Naive B cell (primary cell): ENCODE measurements around the gene KLF16. TPM values are rescaled to one million over a fixed set of nuclear protein-coding genes. Genes with fewer than 3 reads are reported as not detected.
A peak's percentile ranks its signal among the peaks of the same experiment; 100 is the strongest.

Experiments
- ATAC-seq, 2 donors: fragments of 150-1000 bp; cut with Tn5 transposase; 2 replicates each; pipeline ENCODE4 v1.10.0; 2021; ENCODE audit warnings: low read depth in 2 of 2, mild to moderate bottlenecking in 2 of 2, moderate library complexity in 2 of 2
- DNase-seq: peaks from one replicate; pipeline ENCODE4 v3.0.0; 2022
- H3K27ac Mint-ChIP-seq, 6 donors: one replicate each; pipeline ENCODE4 v1.8.0; 2020 to 2022; ENCODE audit warnings: mild to moderate bottlenecking in 6 of 6, mixed read lengths in 6 of 6, moderate library complexity in 5 of 6, inconsistent platforms in 2 of 6
- H3K27me3 Mint-ChIP-seq, 3 donors: one replicate each; pipeline ENCODE4 v1.8.0; 2021 to 2022; ENCODE audit warnings: mixed read lengths in 3 of 3, mild to moderate bottlenecking in 1 of 3
- H3K36me3 Mint-ChIP-seq, 2 donors: one replicate each; pipeline ENCODE4 v1.8.0; 2020 to 2022; ENCODE audit warnings: mixed read lengths in 2 of 2, inconsistent platforms in 1 of 2, mild to moderate bottlenecking in 1 of 2
- H3K4me1 Mint-ChIP-seq, 3 donors: one replicate each; pipeline ENCODE4 v1.8.0; 2020 to 2022; ENCODE audit warnings: mixed read lengths in 3 of 3, inconsistent platforms in 1 of 3, mild to moderate bottlenecking in 1 of 3, moderate library complexity in 1 of 3
- H3K4me3 Mint-ChIP-seq, 8 donors: one replicate each; pipeline ENCODE4 v1.8.0; 2020 to 2022; ENCODE audit warnings: mild to moderate bottlenecking in 8 of 8, mixed read lengths in 8 of 8, moderate library complexity in 8 of 8, inconsistent platforms in 2 of 8
- H3K9me3 Mint-ChIP-seq, 7 donors: one replicate each; pipeline ENCODE4 v1.8.0; 2020 to 2022; ENCODE audit warnings: mixed read lengths in 7 of 7, mild to moderate bottlenecking in 5 of 7, inconsistent platforms in 2 of 7, moderate library complexity in 1 of 7
- polyA plus RNA-seq, 6 donors: library from polyadenylated mRNA; unstranded; fragments of 300-500 nt; fragmentation: Illumina TruSeq; gene quantifications; one replicate each; pipeline ENCODE4 v1.2.3, GENCODE V29; 2021; ENCODE audit warnings: low read depth in 6 of 6

The KLF16 gene
- polyA plus RNA-seq, 6 donors from 2014 or later = 0.43 to 1.4 (median 0.70) TPM

DNA sequence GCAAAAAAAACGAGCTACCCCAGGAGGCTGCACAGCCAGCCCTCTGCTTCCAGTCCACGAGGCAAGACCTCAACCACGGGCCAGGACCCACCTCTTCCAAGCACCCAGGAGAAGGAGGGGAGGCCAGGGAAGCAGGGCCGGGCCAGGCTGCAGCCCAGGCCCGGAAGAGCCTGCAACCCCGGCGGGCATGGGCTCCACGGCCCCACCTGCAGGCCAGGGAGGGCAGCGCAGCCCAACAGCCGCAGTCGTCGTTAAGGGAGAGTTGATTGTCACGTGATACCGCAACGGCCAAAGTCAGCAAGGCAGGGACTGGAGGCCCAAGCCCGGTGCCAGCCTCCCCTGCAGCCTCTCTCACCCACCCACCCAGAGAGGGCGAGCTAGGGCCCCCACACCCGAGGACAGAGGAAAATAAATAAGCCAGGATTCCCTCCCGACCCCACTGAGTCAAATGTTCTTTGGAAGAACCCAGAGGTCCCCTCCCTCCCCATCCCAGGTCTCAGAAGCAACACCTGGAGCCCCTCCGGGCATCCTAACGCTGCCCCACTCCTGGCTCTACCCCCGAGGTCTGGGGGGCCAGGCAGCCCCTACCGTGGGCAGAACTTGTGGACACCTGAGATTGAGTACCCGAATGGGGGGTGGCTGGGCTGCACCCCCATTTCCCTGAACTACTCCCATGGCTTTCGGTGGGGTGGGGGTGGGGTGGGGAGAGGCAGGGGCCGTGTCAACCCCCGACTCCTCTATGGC, 9.9 kb downstream of the KLF16 start:
- no peaks in the 10 kb centered on the region for H3K27me3 Mint-ChIP-seq
- DNase-seq = peak; percentile 75
- no peaks in the 10 kb centered on the region for H3K9me3 Mint-ChIP-seq
- H3K4me1 Mint-ChIP-seq = peaks cover 43 to 71% (median 61%) of the 10 kb centered on the region in 3 donors
- ATAC-seq = peak; percentile 9 to 11
- peak overlapping the region; percentile 69 to 91 (median 80) for H3K4me3 Mint-ChIP-seq
- H3K27ac Mint-ChIP-seq = peak overlapping the region in 5 of 6 donors; percentile 78 to 98 (median 91)
- no peaks in the 10 kb centered on the region for H3K36me3 Mint-ChIP-seq

GRCh38 chr19:1852581-1853128, 10.7 kb downstream of the KLF16 start:
- peak overlapping the region in 4 of 6 donors; percentile 52 to 81 (median 74) for H3K27ac Mint-ChIP-seq
- H3K9me3 Mint-ChIP-seq = no peaks in the 10 kb centered on the region
- H3K4me1 Mint-ChIP-seq = peaks cover 35 to 64% (median 52%) of the 10 kb centered on the region in 3 donors
- ATAC-seq (no peak), DNase-seq (no peak)
- H3K36me3 Mint-ChIP-seq = no peaks in the 10 kb centered on the region
- no peaks in the 10 kb centered on the region for H3K27me3 Mint-ChIP-seq
- H3K4me3 Mint-ChIP-seq = peak overlapping the region in 6 of 8 donors; percentile 5 to 84 (median 69)

GRCh38 chr19:1851654-1852580, 11.5 kb downstream of the KLF16 start:
- ATAC-seq = peak; percentile 19 to 25

GRCh38 chr19:1850809-1851653, 12.3 kb downstream of the KLF16 start:
- Mint-ChIP-seq H3K27ac (peak overlapping the region; percentile 68 to 97 (median 88)), H3K4me3 (peak overlapping the region; percentile 50 to 80 (median 72)), H3K36me3 (no peaks in the 10 kb centered on the region), H3K9me3 (no peaks in the 10 kb centered on the region), H3K4me1 (peaks cover 41 to 67% (median 60%) of the 10 kb centered on the region in 3 donors), H3K27me3 (no peaks in the 10 kb centered on the region)
- no peak for DNase-seq
- ATAC-seq = no peak

More at GRCh38 chr19:1851654-1852580, 11.5 kb downstream of the KLF16 start:
- Mint-ChIP-seq H3K27ac (peak overlapping the region in 5 of 6 donors; percentile 49 to 92 (median 81)), H3K36me3 (no peaks in the 10 kb centered on the region), H3K4me1 (peaks cover 40 to 64% (median 55%) of the 10 kb centered on the region in 3 donors), H3K27me3 (no peaks in the 10 kb centered on the region), H3K9me3 (no peaks in the 10 kb centered on the region), H3K4me3 (peak overlapping the region in 6 of 8 donors; percentile 5 to 77 (median 46))
- DNase-seq = peak; percentile 71

DNA sequence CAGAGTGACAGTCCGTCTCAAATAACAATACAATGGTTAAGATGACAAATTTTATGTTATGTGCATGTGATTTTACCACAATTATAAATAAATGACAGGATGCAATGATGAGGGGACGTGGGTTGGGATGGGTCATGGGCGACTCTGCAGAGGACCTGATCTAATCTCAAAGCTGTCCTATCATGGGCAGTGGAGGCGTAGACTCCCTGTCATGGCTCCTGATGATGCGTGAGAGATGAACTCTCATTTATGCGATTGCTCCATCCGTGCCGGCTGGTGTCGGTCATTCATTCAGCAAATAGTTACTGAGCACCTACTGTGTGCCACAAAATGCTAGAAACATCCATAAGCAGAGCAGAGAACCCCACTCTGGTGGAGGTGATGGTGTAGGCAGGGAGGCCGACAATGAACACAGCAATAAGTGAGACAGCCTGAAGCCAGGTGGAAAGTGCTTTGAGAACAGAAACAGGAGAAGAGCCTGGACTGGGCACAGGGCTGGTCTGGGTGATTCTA, 13.4 kb downstream of the KLF16 start:
- H3K4me1 Mint-ChIP-seq = peaks cover 36 to 67% (median 58%) of the 10 kb centered on the region in 3 donors
- H3K4me3 Mint-ChIP-seq = peak overlapping the region in 5 of 8 donors; percentile 2 to 80 (median 62)
- H3K27ac Mint-ChIP-seq = peak overlapping the region; percentile 77 to 97 (median 88)
- no peak for DNase-seq
- H3K9me3 Mint-ChIP-seq = no peaks in the 10 kb centered on the region
- H3K36me3 Mint-ChIP-seq = no peaks in the 10 kb centered on the region
- no peak for ATAC-seq
- H3K27me3 Mint-ChIP-seq = no peaks in the 10 kb centered on the region

- Mint-ChIP-seq H3K27ac (peak overlapping the region; percentile 92 to 97 (median 96)), H3K27me3 (no peaks in the 10 kb centered on the region), H3K4me1 (peaks cover 39 to 73% (median 59%) of the 10 kb centered on the region in 3 donors), H3K9me3 (no peaks in the 10 kb centered on the region), H3K4me3 (peak overlapping the region in 6 of 8 donors; percentile 49 to 89 (median 79)), H3K36me3 (no peaks in the 10 kb centered on the region)
- ATAC-seq = no peak
- DNase-seq = no peak
These were observed 14.3 kb downstream of the KLF16 start for GRCh38 chr19:1849132-1849474.

GRCh38 chr19:1848399-1849131, 14.8 kb downstream of the KLF16 start, which contains the start of gene REXO1:
Gene REXO1 (minus strand): TSS chr19:1848483. CDS start chr19:1848358, 125 bp downstream.
- DNase-seq (peak; percentile 98), ATAC-seq (peak; percentile 72 to 75)
- no peaks in the 10 kb centered on the region for H3K36me3 Mint-ChIP-seq
- H3K4me3 Mint-ChIP-seq = peak within 1 kb of the TSS; percentile 83 to 95 (median 90)
- no peaks in the 10 kb centered on the region for H3K9me3 Mint-ChIP-seq
- no peaks in the 10 kb centered on the region for H3K27me3 Mint-ChIP-seq
- H3K27ac Mint-ChIP-seq = peak within 1 kb of the TSS; percentile 92 to 97 (median 96)
- H3K4me1 Mint-ChIP-seq = peaks cover 39 to 75% (median 62%) of the 10 kb centered on the region in 3 donors

DNA sequence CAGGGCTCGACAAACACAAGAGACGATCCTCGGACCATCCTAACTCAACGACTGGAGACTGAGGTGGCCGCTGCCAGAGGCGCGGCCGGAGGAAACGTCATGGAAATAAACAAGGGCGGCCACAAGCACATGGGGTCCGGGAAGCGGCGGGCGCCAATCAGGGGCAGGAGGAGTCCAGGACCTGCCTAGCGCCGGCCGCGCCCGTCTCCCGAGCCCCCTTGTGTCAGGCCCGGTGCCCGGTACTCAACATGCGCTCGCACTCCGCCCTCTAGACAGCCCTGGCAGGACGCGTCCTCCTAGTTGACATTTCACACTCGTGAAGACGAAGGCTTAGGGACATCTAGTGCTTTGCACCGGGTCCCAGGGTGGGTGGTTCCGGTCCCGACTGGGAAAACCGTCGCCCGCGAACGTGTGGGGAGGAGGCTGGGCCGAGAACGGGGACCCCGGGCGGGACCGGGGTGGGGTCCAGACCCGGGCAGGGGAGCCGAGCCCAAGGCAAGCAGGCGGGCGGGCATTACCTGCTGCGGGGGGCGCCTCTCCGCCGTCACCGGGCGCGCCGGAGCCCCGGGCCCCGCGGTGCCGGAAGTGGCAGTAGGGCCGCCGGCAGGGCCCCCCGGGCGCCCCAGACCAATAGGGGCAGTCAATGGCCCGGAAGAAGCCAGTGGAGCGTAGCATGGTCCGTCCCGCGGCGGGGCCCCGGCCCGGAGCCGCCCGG, 15.5 kb downstream of the KLF16 start:
- peaks cover 35 to 68% (median 56%) of the 10 kb centered on the region in 3 donors for H3K4me1 Mint-ChIP-seq
- H3K27me3 Mint-ChIP-seq = no peaks in the 10 kb centered on the region
- H3K36me3 Mint-ChIP-seq = no peaks in the 10 kb centered on the region
- no peaks in the 10 kb centered on the region for H3K9me3 Mint-ChIP-seq
- peak; percentile 4 for ATAC-seq
- peak overlapping the region; percentile 87 to 96 (median 94) for H3K27ac Mint-ChIP-seq
- DNase-seq = peak; percentile 39
- H3K4me3 Mint-ChIP-seq = peak overlapping the region; percentile 83 to 95 (median 90)

DNA sequence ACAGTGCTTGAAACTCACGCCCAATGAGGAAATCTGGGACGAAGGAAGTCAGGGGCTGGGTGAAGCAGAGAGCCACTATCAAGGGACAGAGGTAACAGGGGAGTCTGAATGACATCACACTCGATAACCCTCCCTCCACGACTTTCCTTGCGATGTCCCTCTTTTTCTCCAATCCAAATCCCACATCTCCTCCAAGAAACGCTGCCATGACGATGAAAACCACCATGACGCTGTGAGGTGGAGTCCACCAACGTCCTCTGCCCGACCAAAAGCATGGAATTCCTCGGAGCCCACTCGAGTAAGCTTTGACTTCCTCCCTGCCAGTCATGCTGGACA, 16.1 kb downstream of the KLF16 start:
- peak overlapping the region; percentile 87 to 96 (median 94) for H3K27ac Mint-ChIP-seq
- no peaks in the 10 kb centered on the region for H3K36me3 Mint-ChIP-seq
- H3K4me1 Mint-ChIP-seq = peaks cover 36 to 71% (median 61%) of the 10 kb centered on the region in 3 donors
- DNase-seq (no peak), ATAC-seq (no peak)
- no peaks in the 10 kb centered on the region for H3K27me3 Mint-ChIP-seq
- no peaks in the 10 kb centered on the region for H3K9me3 Mint-ChIP-seq
- H3K4me3 Mint-ChIP-seq = peak overlapping the region; percentile 83 to 95 (median 90)

- ATAC-seq = no peak
- no peaks in the 10 kb centered on the region for H3K27me3 Mint-ChIP-seq
- H3K4me1 Mint-ChIP-seq = peaks cover 38 to 73% (median 63%) of the 10 kb centered on the region in 3 donors
- H3K4me3 Mint-ChIP-seq = peak overlapping the region; percentile 83 to 95 (median 90)
- no peaks in the 10 kb centered on the region for H3K9me3 Mint-ChIP-seq
- no peak for DNase-seq
- peak overlapping the region; percentile 87 to 96 (median 94) for H3K27ac Mint-ChIP-seq
- no peaks in the 10 kb centered on the region for H3K36me3 Mint-ChIP-seq
These were observed 16.7 kb downstream of the KLF16 start for GRCh38 chr19:1846517-1847204.

DNA sequence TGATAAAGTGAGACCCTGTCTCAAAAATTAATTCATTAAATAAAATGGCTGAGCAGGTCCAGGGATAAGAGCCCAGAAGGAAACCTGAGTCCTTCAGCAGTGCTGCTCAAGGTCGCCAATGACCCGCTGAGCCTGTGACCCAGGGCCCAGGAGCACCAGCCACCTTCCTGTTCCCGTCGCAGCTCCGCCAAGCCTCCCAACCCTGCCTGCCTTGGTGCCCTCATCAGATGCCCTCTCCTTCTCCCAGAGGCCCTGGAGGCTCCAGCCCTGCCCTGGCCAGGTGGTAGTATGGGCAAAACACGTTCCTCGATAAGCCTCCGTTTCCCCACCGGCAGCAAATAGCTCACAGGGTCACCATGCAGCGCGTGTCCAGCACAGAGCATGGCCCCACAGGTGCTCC, 17.7 kb downstream of the KLF16 start:
- Mint-ChIP-seq H3K36me3 (no peaks in the 10 kb centered on the region), H3K27me3 (no peaks in the 10 kb centered on the region), H3K27ac (no peak overlapping the region), H3K4me3 (peak overlapping the region in 4 of 8 donors; percentile 12 to 91 (median 86)), H3K4me1 (peaks cover 34 to 75% (median 63%) of the 10 kb centered on the region in 3 donors), H3K9me3 (no peaks in the 10 kb centered on the region)
- ATAC-seq (no peak), DNase-seq (no peak)
